DMS153 treated with DMSO at 0.1 percent for 48 hours (cell line): ENCODE results near the gene KMT2B.

Experiments
- DNase-seq: peaks from one replicate; lab custom pipeline; 2025; ENCODE audit not compliant: unreplicated experiment; lab: John Stamatoyannopoulos, UW

KMT2B gene

DNA sequence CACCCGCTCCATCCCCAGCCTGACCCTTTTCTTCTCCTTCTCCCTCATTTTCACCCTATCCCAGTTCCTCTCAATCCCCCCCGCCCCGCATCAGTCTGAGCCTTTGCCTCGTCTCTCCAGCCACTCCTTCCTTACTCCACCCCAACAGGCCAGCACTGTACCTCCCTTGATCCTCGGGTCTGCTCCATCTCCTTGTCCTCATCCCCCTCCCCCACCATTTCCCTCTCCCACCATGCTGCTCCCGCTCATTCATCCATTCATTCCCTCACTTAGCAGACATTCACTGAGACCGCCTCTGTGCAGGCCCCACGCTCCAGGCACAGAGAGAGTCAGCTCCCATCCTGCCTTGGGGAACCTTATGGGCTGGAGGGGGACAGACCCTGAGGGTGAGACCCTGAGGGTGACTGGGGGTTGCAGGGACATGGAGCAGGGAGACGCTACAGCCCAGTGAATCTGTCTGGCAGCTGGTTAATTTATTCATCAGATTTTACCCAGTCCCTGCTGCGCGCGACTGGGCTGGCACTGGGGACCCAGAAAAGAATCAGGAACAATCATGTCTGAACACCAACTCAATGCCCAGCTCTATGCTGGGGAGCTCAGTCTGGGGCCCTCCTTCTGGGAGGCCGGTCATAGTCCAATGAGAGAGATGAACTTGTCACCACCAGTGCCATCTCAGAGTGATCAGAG lies 58.4 kb downstream of the KMT2B start:
- DNase-seq, result no peak

DNA sequence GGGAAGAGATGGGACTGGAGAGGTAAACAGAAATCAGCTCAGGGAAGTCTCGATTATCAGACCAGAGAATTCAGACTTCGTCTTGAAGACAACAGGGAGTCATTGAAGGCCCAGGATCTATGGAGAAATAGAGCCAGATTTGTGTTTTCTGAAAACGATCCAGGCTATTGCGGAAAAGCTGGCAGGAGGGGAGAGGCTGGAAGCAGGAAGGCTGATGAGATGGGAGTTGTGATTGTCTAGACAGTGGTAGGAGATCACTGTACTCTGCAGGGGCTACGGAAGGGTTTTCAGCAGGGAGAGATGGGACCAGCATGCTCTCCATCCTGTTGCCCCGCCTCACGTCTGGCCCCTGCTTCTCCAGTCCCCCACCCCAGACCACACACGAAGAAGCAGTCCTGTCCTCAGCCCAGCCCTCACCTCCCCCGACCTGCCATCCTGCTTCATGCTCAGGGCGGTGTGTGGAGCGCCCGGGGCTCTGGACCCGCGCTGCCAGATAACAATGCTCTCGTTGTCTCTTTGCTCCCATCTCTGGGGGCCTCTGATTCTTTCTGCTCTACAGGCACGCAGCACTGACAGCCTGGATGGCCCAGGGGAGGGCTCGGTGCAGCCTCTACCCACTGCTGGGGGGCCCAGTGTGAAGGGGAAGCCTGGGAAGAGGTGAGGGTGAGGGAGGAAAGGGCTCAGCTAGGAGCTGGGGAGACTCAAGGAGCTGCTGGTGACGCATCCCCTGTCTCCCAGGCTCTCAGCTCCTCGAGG lies 59.5 kb downstream of the KMT2B start:
- DNase-seq, result no peak

DNA sequence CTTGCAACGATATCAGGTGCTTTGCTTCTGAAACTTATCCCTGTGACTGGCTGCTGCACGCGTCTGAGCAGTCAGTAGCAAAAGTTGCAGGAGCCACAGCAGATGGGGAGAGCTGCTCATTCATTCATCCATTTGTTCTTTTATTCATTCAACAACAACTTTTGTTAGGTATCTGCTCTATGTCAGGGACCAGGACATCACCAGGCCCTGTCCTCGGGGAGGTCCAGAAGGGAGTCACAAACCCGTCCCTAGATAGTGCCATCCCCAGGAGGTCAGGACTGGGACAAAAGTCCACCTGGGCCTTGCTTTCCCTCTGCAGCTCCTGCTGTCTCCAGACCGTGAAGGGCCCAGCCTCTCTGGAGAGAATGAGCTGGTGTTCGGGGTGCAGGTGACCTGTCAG lies 60.2 kb downstream of the KMT2B start:
- no peak for DNase-seq

DNA sequence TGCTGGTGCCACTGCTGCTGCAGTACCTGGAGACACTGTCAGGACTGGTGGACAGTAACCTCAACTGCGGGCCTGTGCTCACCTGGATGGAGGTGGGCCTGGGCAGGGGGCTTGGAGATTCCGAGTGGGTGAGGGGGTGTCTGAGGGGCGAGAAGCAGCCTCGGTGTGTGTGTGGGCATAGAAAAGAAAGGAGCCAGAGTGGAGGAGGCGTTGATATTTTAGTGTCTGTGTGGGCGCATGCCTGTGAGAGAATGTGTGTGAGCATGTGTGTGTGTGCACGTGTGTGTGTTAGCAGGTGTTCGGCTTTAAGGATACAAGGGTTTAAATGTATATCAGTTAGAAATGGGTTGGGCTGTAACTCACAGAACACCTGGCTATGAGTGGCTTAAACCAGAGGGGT lies 61.2 kb downstream of the KMT2B start:
- no peak for DNase-seq

DNA sequence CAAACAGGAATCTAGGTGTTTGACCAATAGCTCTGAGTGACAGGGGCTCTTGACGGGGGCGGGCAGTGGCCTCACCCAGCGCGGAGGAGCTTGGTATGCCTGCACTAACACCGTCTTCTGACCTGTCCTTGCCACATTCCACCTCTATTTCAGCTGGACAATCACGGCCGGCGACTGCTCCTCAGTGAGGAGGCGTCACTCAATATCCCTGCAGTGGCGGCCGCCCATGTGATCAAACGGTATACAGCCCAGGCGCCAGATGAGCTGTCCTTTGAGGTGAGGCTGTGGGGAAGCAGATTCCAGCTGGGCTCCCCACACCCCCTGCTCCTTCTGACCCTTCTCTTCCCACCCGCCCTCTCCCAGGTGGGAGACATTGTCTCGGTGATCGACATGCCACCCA lies 62.3 kb downstream of the KMT2B start:
- DNase-seq, result no peak

DNA sequence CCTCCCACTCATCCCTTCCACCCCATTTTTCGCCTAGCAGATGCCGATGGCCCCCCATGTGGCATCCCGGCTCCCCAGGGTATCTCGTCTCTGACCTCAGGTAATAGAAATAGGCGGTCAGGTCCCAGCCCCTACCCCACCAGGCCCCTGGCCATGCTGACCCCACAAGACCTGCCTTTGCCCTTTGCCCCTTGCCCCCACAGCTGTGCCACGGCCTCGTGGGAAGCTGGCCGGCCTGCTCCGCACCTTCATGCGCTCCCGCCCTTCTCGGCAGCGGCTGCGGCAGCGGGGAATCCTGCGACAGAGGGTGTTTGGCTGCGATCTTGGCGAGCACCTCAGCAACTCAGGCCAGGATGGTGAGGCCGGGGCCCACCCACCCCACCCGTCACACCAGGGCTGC lies 62.9 kb downstream of the KMT2B start:
- DNase-seq, result no peak

DNA sequence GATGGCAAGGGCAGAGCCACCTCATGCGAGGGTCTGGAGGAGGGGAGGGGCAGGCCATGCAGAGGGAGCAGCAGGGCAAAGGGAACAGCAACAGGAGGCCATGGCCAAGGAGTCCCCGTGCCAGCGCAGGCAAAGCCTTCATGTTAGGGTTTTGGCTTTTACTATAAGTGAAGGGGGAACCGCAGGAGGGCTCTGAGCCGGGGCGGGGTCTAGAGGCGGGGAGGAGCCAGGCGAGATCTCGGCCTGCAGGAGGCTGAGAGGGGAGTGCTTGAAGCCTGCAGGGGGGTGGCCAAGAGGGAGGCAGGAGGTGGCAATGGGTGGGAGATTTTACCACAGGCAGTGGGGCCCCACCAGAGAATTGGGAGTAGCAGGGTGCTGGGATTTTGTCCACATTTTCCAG lies 63.8 kb downstream of the KMT2B start:
- no peak for DNase-seq

DNA sequence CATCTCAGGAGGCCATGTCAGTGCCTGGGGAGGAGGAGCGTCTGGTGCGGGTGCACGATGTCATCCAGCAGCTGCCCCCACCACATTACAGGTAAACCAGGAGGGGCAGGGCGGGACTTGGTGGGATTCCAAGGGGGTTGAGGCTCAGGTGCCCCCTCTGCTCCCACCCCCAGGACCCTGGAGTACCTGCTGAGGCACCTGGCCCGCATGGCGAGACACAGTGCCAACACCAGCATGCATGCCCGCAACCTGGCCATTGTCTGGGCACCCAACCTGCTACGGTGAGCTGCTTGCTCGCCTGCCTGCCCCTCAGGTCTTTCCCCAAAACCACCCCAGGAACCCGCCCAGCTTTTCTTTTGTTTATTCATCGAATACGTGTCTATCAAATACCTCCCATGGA lies 64.8 kb downstream of the KMT2B start:
- DNase-seq, result no peak

DNA sequence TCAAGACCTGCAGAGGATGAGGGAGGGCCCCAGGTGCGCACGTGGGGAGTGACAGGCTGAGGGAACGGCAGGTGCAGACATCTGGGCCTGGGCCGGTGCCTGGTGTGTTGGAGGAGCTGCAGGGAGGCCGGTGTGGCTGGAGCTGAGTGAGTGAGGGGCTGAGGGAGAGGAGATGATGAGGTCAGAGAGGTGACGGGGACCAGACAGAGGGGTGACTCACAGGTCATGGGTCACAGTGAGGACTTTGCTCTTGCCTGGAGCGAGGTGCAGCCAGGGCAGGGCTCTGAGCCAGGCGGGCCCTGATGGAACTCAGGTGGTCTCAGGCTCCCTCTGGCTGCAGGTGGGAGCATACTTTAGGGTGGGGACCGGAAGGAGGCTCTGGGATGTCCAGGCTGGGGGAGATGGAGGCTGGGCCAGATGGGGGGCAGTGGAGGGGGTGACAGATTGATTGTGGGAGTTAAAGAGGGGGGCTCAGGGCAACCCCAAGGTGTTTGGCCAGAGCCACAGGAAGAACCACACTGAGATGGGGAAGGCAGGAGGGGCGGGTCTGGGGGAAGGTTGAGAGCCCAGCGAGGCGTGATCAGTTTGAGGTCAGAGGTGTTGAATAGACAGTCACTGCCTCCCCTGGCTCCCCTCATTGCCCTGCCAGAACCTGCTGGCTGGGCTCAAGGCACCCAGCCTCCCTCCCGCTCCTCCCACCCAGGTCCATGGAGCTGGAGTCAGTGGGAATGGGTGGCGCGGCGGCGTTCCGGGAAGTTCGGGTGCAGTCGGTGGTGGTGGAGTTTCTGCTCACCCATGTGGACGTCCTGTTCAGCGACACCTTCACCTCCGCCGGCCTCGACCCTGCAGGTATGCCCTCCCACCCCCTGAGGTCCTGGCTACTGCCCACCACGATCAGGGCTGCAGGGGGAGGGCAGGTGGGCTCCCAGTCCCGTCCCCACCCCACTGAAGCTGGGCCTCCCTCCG lies 65.9 kb downstream of the KMT2B start:
- DNase-seq, result no peak

DNA sequence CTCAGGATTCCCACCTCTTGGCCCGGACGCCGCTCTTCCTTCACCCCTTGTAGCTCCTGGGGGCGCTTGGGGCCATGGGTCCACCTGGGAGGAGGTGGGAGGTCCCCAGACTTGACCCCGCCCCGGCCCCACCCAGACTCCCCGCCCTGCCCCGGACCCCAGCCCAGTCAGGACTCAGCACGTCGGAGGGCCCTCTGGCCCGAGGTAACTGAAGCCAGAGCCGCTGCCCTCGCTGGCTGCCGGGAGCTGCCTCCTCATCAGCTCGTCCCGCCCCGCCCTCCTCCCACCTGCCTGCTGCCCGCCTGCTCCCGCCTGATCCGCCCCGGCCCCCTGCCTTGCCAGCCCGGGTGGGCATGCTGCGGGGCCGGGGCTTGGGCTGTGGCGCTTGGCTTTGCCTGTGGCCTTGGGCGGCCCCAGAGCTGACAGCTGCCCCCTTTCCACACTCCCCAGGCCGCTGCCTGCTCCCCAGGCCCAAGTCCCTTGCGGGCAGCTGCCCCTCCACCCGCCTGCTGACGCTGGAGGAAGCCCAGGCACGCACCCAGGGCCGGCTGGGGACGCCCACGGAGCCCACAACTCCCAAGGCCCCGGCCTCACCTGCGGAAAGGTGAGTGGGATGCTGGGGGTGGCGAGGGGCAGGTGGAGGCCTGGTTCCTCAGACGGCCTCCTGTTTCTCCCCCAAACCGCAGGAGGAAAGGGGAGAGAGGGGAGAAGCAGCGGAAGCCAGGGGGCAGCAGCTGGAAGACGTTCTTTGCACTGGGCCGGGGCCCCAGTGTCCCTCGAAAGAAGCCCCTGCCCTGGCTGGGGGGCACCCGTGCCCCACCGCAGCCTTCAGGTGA lies 66.9 kb downstream of the KMT2B start:
- no peak for DNase-seq

DNA sequence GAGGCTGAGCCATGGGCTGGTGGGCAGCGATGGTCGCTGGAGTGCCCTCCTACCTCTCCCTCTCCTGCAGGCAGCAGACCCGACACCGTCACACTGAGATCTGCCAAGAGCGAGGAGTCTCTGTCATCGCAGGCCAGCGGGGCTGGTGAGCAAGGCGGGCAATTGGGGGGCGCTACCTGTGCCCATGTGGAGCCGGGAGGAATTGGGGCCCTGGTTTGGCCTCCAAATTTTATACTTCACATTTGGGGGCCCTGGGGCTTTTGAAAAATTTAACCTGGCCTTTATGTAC lies 67.5 kb downstream of the KMT2B start:
- no peak for DNase-seq

DNA sequence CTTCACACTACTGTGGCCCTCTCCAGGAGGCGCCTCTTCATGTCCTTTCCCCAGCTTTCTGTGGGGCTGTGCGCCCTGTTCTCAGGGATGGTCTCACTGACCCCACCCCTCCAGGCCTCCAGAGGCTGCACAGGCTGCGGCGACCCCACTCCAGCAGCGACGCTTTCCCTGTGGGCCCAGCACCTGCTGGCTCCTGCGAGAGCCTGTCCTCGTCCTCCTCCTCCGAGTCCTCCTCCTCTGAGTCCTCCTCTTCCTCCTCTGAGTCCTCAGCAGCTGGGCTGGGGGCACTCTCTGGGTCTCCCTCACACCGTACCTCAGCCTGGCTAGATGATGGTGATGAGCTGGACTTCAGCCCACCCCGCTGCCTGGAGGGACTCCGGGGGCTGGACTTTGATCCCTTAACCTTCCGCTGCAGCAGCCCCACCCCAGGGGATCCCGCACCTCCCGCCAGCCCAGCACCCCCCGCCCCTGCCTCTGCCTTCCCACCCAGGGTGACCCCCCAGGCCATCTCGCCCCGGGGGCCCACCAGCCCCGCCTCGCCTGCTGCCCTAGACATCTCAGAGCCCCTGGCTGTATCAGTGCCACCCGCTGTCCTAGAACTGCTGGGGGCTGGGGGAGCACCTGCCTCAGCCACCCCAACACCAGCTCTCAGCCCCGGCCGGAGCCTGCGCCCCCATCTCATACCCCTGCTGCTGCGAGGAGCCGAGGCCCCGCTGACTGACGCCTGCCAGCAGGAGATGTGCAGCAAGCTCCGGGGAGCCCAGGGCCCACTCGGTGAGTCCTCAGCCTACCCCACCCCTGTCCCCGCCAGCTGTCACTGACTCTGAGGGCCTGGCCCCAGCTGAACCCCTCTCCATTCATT lies 68.7 kb downstream of the KMT2B start:
- no peak for DNase-seq

DNA sequence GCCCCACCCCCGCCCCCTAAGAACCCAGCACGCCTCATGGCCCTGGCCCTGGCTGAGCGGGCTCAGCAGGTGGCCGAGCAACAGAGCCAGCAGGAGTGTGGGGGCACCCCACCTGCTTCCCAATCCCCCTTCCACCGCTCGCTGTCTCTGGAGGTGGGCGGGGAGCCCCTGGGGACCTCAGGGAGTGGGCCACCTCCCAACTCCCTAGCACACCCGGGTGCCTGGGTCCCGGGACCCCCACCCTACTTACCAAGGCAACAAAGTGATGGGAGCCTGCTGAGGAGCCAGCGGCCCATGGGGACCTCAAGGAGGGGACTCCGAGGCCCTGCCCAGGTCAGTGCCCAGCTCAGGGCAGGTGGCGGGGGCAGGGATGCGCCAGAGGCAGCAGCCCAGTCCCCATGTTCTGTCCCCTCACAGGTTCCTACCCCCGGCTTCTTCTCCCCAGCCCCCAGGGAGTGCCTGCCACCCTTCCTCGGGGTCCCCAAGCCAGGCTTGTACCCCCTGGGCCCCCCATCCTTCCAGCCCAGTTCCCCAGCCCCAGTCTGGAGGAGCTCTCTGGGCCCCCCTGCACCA lies 69.5 kb downstream of the KMT2B start:
- DNase-seq, result no peak
